NB4 (cell line): ENCODE measurements around the gene TAS2R4.
"Not testable (repeated sequence)": the region's sequence is repeated elsewhere in the genome, so short reads cannot be mapped to it uniquely, and the experiment has no call there.

Experiments
- DNase-seq: peaks from one replicate; pipeline ENCODE4 v3.0.0; 2010; ENCODE audit warnings: low read depth
- H3K4me3 ChIP-seq: one replicate; pipeline ENCODE4 v1.5.1; 2011; ENCODE audit warnings: mild to moderate bottlenecking, low read depth, low read length, moderate library complexity
- MAX ChIP-seq: IDR thresholded peaks from 2 replicates; pipeline ENCODE4 v1.6.1; 2011; ENCODE audit warnings: low read depth, low read length
- MYC ChIP-seq: IDR thresholded peaks from 2 replicates; pipeline ENCODE4 v1.6.1; 2011; ENCODE audit warnings: low read depth, low read length
- POLR2A ChIP-seq: IDR thresholded peaks from 2 replicates; pipeline ENCODE4 v1.6.1; 2011; ENCODE audit warnings: mild to moderate bottlenecking; ENCODE audit not compliant: insufficient read length; ENCODE audit errors: extremely low read depth
- TF ChIP-seq, protein P1 (sequence below): IDR thresholded peaks from one replicate; pipeline ENCODE4 v1.5.1; 2012; ENCODE audit warnings: low read depth, low read length

TAS2R4 gene

DNA sequence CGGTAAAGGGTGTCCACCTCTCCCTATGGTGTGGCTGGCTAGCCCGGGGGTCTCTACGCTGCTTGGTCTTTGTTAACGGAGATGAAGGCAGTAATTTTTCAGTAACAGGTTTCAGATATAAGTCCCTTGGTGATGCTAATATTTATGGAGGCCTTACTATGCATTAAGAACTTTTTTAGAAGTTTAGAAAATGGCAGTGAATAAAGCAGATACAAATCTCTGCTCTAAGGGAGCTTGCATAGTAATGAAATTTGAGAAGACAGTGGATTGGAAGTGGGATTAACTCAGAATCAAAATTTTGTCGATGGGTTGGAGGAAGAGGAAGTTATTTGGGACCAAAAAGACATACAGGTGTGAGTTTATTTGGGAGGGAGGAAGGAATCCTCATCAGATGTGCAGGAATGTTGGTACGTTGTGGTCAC, 37.9 kb upstream of the TAS2R4 start:
- TF ChIP-seq MYC, result no peak
- no peak for TF ChIP-seq POLR2A
- no peak for TF ChIP-seq MAX
- TF ChIP-seq, protein P1, sequence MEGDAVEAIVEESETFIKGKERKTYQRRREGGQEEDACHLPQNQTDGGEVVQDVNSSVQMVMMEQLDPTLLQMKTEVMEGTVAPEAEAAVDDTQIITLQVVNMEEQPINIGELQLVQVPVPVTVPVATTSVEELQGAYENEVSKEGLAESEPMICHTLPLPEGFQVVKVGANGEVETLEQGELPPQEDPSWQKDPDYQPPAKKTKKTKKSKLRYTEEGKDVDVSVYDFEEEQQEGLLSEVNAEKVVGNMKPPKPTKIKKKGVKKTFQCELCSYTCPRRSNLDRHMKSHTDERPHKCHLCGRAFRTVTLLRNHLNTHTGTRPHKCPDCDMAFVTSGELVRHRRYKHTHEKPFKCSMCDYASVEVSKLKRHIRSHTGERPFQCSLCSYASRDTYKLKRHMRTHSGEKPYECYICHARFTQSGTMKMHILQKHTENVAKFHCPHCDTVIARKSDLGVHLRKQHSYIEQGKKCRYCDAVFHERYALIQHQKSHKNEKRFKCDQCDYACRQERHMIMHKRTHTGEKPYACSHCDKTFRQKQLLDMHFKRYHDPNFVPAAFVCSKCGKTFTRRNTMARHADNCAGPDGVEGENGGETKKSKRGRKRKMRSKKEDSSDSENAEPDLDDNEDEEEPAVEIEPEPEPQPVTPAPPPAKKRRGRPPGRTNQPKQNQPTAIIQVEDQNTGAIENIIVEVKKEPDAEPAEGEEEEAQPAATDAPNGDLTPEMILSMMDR, result no peak

DNA sequence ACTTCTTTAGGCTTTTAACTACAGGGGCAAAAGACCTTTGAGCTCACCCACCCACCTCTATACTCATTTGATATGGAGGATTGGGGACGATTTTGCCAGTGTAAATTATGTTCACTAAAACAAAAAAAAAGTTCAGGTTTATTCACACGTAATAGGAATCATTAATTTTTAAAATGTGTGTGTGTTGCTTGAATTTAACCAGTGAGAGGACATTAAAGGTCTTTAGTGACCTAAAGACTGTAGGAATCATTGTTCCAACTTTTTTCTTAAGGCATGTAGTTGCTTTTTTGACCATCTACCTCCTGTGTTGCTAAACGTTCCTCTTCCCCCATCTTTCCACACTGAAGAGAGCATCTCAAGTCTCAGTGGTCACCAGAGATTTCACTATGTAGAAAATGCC, 37.2 kb upstream of the TAS2R4 start:
- peak overlapping the region; percentile 97 for H3K4me3 ChIP-seq
- TF ChIP-seq MAX (no peak), POLR2A (no peak), MYC (no peak)
- TF ChIP-seq, protein P1, result no peak
- no peak for DNase-seq

More for the DNA sequence above, 37.9 kb upstream of the TAS2R4 start:
- H3K4me3 ChIP-seq, result peak overlapping the region; percentile 97
- DNase-seq, result no peak

- DNase-seq, result no peak
- no peak overlapping the region for H3K4me3 ChIP-seq
Measured at GRCh38 chr7:141742229-141742628, 34.2 kb upstream of the TAS2R4 start.

DNA sequence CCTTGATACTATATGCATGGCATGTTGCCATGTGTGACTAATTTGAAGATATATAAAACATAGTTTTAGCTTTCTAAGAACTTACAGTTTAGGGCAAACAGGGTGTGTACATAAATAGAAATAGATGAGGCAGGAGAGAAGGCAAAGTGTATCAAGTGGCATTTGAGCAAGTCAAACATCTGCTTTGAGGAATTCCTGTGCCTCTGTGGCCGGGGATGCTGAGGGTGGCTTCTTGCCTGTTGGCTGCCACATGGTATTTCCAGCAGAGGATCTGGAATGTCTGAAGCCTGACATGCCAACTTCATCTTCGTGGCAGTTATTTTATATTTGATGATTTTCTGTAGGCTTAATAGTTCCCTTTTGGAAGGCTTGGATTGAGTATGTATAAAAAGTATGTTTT, 32.3 kb upstream of the TAS2R4 start:
- TF ChIP-seq, protein P1, result no peak
- TF ChIP-seq POLR2A (no peak), MAX (no peak)
- no peak overlapping the region for H3K4me3 ChIP-seq
- no peak for DNase-seq

More at GRCh38 chr7:141742229-141742628, 34.2 kb upstream of the TAS2R4 start:
- TF ChIP-seq, protein P1, result no peak
- TF ChIP-seq MAX (no peak), POLR2A (no peak), MYC (no peak)

GRCh38 chr7:141748396-141748795, 28.1 kb upstream of the TAS2R4 start:
- DNase-seq, result no peak
- TF ChIP-seq MAX, result no peak
- TF ChIP-seq, protein P1, result no peak
- no peak for TF ChIP-seq MYC
- TF ChIP-seq POLR2A, result no peak

GRCh38 chr7:141751904-141752303, 24.6 kb upstream of the TAS2R4 start:
- not testable (repeated sequence) for H3K4me3 ChIP-seq
- peak; percentile 15 for DNase-seq

More at GRCh38 chr7:141748396-141748795, 28.1 kb upstream of the TAS2R4 start:
- H3K4me3 ChIP-seq, result no peak overlapping the region
